SU-DHL-6 (cell line): ENCODE measurements around the gene PLIN4.

ENCODE experiments used
- CTCF ChIP-seq: fragments of 200-600 bp; sonication (generic); IDR thresholded peaks from one replicate; pipeline ENCODE4 v1.5.1; 2017; ENCODE audit warnings: antibody characterized with exemption, mild to moderate bottlenecking, low read length, moderate library complexity; ENCODE audit not compliant: insufficient read depth, poor library complexity, severe bottlenecking
- EZH2phosphoT487 ChIP-seq: fragments of 200-600 bp; sonication (generic), shearing (Covaris generic); conservative IDR thresholded peaks from 2 replicates; pipeline ENCODE4 v1.6.1; 2018; ENCODE audit warnings: mild to moderate bottlenecking, antibody characterized with exemption, low read length, moderate library complexity, mixed read lengths

- TF ChIP-seq CTCF (no peak), EZH2phosphoT487 (no peak)
Measured at GRCh38 chr19:4502282-4503131, 15.8 kb downstream of the PLIN4 start.
